NCI-H748 (cell line): ENCODE data around the gene MTHFSD.
A peak's percentile ranks its signal among the peaks of the same experiment; 100 is the strongest.

Experiments
- DNase-seq: peaks from one replicate; lab custom pipeline; 2025; ENCODE audit not compliant: unreplicated experiment; lab: John Stamatoyannopoulos, UW

MTHFSD gene

GRCh38 chr16:86515413-86515776 is 39.6 kb downstream of the MTHFSD start:
- no peak for DNase-seq

GRCh38 chr16:86514481-86515376 is 40.3 kb downstream of the MTHFSD start:
- DNase-seq, result no peak

- no peak for DNase-seq
Measured at GRCh38 chr16:86513471-86514277, 41.4 kb downstream of the MTHFSD start.

- DNase-seq, result no peak
Measured at GRCh38 chr16:86512860-86513470, 42.1 kb downstream of the MTHFSD start.

- DNase-seq, result no peak
Measured at GRCh38 chr16:86512301-86512859, 42.7 kb downstream of the MTHFSD start.

GRCh38 chr16:86511317-86512161 is 43.5 kb downstream of the MTHFSD start:
- no peak for DNase-seq

- peak; percentile 42 for DNase-seq
Measured at GRCh38 chr16:86510465-86511261, 44.4 kb downstream of the MTHFSD start, which contains the start of gene FOXF1. Gene FOXF1, plus strand, starts transcription at chr16:86510527. Its CDS starts 43 bp downstream, at chr16:86510570.

GRCh38 chr16:86509759-86510464 is 45.1 kb downstream of the MTHFSD start:
- DNase-seq, result peak; percentile 73

- DNase-seq, result peak; percentile 73
Measured at GRCh38 chr16:86508947-86509758, 45.9 kb downstream of the MTHFSD start.

- peak; percentile 21 for DNase-seq
Measured at GRCh38 chr16:86508028-86508946, 46.7 kb downstream of the MTHFSD start.

GRCh38 chr16:86507173-86508027 is 47.6 kb downstream of the MTHFSD start:
- no peak for DNase-seq

GRCh38 chr16:86505899-86506864 is 48.9 kb downstream of the MTHFSD start:
- DNase-seq, result no peak

- DNase-seq, result no peak
Measured at GRCh38 chr16:86505185-86505898, 49.7 kb downstream of the MTHFSD start.
